ENCODE data around the gene HSDL2.

The HSDL2 gene

DNA sequence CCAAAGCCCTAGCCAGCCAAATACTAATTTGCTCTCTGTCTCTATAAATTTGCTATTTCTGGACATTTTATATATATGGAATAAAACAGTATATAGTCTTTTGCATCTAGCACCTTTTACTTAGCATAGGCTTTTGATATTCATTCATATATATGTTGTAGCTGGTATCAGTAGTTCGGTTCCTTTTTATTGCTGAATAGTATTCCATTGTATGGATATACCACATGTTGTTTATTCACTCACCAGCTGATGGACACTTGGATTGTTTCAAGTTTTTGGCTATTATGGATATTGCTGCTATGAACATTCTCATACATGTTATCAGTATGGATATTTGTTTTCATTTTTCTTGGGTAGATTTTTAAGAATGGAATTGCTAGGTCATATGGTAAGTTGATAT lies 82.9 kb downstream of the HSDL2 start:
- DNase-seq: no peak

DNA sequence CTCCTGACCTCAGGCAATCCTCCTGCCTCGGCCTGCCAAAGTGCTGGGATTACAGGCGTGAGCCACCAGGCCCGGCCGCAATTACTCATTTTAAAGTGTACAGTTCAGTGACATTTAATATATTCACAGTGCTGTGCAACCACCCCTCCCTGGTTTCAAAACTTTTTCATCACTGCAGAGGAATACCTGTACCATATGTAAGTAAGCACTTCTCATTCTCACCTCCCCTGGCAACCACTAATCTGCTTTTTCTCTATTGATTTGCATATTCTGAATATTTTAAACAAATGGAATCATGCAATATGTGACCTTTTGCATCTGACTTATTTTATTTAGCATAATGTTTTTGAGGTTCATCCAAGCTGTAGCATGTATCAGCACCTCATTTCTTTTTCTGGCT lies 85.4 kb downstream of the HSDL2 start:
- no peak for DNase-seq

DNA sequence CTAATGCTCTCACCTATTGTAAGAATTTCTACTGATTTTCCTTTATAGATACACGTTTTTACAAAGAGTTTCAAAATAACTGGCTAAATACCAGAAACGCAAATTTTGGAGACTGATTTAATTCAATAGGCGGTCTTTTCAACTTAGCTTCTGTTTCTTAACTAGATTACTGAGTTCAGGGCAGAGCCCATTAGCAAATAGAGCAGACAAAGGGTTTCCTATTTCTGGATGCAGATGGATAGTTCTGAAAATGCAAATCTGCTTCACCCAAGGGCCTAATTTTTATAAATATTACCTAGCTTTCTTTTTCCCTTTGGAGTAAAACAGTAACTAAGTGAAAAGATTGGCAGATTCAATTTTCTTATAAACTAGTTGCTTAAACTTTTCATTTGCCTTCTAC lies 93.1 kb downstream of the HSDL2 start:
- DNase-seq: no peak

DNA sequence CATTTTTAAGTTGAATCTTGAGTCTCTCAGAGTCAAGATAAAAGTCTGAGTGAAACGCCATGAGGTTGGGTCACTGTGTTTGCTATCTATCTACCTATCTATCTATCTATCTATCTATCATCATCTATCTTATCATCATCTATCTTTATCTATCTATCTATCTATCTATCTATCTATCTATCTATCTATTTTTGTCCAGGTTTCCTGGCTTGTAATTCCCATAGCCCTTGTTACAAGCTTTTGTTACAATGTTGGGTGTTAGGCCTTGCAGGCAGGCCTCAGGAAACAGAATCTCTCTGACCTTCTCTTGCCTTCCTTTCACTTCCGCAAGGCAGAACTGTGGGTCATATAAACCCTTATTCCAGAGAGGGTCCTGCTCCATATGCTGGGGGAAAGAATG lies 94.1 kb downstream of the HSDL2 start:
- DNase-seq: no peak

DNA sequence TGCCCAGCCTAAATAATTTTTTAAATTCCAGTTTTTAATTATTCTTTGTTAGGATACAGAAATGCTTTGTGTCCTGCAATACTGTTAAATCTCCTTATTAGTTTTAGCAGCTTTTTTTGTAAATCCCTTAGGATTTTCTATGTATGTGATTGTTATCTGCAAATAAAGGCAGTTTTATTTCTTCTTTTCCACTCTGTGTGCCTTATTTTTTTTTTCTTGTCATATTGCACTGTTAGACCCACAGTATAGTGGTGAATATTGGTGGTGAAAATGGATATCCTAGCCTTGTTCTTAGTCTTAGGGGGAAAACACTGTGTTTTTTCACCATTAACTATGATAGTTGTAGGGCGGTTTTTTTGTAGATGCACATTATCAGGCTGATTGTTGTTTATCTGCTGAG lies 95.4 kb downstream of the HSDL2 start:
- DNase-seq: no peak

DNA sequence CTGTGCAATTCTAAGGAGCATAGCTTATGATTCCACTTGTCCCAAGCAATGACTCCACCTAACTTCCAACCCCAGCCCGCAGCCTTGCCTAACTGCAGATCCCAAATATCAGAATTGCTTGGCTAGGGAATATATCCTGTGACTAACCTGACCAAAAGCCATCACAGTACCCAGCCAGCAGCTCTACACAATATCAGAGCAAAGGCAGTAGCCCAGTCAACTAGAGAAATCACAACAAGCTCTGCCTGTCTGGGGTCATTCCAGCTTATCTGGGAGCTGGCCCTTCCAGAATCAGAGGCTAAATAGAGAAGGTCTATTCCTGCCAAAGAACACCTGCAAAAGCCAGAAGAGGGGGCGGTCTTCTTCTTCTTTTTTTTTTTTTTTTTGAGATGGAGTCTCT lies 97.4 kb downstream of the HSDL2 start:
- DNase-seq: no peak

DNA sequence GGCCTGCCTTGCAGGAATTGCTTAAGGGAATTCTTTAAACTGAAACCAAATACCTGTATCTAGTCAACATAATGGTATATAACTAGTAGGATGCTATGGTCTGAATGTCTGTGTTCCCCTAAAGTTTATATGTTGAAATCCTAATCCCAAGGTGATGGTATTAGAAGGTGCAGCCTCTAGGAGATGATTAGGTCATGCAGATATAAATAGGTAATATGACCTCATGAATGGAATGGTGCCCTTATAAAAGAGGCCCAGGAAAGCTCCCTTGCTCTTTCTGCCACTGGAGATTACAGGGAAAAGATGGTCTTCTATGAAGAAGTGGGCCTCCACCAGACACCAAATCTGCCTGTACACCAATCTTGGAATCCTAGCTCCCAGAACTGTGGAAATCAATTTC lies 99.3 kb downstream of the HSDL2 start:
- DNase-seq: no peak

DNA sequence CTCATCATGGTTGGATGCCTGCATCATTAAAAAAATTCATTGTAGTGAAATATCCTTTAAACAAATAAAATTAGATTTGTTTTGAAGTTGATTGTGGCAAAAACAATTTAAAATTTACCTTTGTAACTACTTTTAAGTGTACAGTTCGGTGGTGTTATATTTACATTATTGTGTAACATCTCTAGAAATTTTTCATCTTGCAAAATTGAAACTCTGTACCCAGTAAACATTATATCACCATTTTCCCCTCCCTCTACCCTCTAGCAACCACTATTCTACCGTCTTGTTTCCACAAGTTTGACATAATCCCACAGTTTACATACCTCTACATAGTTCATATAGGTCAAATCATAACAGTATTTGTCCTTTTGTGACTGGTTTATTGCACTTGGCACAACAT lies 104.7 kb downstream of the HSDL2 start:
- no peak for DNase-seq

DNA sequence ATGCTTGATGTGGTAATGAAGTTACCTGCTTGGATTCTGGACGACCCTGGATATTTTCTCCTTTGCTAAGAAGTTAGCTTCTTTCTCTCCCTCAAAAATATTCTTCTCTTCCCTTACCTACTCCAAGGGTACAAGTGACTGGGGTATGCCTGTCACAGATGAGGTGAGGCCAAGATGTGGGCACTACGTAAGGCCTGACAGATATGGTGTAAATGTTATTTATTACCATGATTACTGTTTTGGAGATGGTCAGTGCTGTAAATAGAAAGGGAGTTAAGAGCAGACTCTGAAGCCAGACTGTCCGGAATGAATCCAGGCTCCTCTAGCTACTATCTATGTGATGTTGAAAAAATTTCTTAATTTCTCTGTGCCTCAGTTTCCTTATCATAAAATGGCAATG lies 105.7 kb downstream of the HSDL2 start:
- no peak for DNase-seq

DNA sequence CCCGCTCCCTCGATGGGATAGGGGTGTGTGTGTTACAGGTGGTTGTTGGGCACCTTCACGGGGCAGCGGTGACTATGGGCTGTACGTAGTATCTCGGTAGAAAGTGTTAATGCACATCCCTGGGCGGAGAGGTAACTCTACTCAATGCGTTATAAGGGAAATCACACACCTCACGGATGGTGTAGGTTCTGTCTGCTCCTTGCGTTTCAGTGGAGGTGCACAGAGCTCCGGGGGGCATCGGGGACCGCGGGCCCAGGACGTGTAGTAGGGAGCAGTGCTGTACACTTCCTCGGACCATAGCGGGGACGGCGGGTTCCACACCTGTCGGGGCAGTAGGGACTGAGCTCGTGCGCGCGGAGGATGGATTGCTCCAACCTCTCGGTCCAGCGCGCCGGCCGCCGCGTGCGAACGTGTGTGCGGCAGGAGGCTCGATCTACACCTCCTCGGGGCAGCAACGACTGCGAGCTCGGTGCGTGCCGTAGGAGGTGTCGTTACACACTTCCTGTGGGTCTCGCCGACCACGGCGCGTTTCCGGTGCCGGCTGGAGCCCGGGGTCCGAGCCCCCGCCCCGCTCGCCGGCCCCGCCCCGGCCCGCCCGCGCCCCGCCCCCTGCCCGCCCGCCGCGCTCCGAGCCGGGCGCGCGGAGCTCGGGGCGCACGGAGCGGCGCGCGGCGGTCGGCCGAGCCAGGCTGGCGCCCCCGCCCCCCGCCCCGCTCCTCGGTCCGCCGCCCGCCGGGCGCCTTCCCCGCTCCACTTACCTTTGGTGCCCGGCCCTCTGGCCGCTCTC lies 106.5 kb downstream of the HSDL2 start, which contains the start of gene KIAA1958:
Gene KIAA1958 (plus strand): TSS at position 607 of the 787 bp plus-strand sequence. CDS start 87,254 bp downstream, outside the sequence.
- DNase-seq: peak; percentile 62

DNA sequence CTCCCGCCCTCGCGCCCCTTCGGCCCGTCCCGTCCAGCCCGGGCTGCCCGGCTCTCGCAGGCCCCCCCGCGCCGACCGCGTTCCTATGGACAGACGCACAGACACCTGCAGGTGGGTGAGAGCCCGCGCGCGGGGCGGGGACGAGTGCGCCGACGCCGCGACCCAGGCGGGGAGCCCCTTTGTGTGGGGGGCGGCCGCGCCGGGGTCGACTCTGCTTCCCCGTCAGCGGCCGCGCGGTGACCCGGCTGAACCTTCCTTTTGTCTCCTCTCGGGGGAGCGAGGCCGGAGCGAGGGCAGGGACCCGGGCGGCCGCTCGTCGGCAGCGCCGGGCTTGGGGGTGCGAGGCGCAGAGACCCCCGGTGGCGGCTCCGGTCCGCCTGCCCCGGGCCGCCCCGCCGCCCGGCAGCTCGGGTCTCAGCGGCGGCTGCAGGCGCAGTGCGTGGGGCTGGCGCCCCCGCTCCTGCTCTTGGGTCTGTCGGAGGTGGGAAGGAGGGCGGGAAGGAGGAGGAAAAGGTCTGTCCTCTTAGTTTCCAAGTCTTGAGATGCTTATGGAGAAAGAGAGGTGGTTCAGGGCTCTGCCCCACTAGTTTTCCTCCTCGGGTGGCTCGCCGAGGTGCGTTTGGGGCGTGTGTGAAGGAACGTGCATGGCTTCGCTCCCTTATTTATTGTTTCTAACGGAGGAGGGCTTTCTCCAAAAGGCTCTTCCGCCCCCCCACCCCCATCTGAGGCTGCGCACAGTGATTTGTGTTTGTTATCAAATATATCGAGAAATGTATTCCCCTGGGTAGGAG lies 107.3 kb downstream of the HSDL2 start:
- peak; percentile 58 for DNase-seq

DNA sequence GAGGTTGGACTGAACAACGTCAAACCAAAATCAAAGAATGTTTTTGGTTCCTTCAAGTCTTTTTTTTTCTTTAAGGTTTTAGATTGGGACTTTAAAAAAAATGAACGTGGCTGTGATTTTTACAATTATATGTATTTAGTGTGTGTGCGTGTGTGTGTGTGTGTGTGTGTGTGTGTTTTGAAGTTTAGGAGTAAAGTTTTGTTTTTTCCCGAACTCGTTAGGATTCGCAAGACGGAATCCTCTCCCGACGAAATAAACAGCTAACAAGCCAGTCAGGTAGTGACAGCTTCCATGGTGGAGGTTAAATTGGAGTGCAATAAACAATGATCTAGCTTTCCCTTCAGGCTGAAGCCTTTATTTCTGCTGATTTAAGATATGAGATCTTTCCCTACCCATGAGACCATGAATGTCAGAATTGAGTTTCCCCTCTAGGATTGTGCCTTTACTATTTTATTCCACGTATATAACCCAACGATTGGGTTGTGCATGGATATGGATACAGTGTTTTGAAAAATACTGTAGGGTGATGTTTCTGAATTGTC lies 108.0 kb downstream of the HSDL2 start:
- no peak for DNase-seq

DNA sequence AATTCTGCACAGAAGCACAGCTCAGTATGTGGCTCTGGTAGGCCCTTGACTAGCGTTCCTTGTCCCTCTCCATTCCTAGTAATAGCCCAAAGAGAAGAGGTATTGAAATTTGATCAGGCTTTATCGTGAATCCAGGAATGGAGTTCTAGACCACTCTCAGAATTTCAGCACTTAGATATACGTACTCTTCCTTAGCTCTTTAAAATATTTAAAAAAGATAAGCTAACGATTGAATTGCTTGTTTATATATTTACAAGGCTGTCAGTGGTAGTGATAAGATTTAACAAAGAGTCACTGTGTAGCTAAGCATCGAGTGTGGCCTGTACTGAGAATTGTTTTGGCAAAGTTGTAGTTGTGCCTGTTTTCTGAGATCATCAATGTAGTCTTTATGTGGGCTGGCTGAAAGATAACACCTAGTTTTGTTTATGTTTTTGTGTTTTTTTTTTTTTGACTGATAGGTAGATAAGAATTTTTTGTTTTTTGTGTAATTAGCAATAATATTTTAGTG lies 109.2 kb downstream of the HSDL2 start:
- DNase-seq: no peak

DNA sequence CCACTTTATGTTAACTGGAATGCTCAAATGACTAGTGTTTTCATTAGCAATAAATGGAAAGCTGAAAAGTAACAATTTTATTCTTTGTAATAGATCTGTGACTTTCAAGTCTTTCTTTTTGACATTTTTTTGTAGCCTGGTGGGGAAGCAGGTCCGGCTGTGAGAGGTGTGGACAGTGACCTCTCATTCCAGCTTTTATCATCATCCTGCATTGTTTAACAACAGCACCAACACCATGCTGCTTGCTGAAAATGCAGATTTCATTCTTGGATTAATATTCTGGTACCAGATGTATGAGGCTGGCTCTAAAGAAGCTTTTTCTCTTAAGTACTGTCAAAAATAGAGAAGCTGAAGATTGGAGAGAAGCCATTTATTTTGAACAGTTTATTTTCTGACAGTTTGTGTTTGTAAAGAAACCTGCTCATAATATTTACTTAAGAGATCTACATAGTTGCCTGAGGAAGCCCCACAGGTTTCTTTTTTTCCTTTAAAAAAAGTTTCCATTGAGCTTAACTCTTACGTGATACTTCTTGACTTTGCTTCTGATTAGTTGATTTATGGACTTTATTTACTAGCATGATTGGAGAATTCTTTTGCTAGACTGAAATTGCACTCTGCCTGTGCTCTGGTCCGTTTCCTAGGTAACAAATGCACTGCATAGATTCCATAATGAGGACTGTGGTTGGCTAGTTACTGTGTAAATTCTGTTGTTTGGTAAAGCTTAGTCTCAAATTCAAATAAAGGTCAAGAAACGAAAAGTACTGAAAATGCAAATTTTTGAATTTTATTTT lies 110.2 kb downstream of the HSDL2 start:
- DNase-seq: no peak

DNA sequence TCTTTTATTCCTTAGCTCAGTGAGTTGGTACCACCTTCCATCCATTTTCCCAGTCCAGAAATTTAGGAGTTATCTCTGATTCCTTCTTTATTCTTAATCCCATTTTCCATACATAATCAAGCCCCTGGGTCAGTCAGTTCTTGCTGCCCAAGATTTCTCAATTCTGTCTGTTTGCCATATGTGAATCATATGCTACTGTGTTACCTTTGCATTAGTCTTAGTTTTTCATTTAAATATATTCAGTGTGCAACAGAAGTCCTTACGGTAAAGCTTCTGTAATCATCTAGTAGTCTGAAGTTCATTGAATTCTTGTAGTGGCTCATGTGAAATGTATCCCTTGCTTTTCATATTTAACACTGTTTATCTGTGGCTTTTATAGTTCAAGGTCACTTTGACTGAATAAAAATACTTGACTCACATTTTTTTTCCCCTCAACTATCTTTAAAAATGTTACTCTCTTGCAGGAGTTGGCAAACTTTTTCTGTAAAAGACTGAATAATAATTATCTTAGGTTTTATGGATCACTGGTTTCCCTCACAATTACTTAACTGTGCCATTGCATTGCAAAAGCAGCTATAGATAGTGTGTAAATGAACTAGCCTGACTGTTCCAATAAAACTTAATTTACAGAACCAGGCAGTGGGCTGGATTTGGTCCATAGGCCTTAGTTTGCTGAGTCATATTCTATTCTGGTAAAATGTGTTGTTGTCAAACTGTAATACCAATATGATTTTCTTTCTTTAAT lies 113.7 kb downstream of the HSDL2 start:
- no peak for DNase-seq

DNA sequence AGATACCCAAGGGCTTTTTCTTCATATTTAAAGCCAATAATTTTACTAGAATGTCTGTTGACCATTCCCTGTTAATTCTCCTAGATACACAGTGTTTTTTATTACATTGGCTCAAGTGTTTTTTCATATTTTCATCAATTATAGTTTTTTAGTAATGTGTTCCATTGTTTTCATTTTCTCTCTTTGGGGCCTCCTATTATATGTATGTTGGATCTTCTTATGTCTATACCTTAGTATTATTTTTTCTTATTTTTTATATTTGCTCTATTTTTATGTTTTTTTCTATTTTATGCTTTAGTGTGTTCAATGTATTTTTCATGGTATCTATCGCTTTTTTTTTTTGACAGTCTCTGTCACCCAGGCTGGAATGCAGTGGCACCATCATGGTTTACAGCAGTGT lies 114.2 kb downstream of the HSDL2 start:
- DNase-seq: no peak

DNA sequence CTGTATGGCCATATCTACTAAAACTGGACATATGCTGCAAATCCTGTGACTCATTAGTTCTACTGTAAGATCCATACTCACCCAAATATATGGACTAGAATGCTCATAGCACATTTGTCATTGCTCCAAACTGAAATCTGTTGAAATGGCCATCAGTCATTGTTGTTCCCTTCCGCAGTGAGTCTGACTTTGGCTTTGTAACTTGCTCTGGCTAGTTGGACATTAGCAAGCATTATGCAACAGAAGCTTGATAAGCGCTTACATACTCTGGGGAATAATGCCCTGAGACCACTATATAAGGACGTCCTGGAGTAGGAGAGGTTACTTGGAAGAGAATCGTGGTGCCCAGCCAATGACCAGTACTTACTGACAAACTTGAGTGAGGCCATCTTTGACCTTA lies 115.7 kb downstream of the HSDL2 start:
- DNase-seq: no peak

DNA sequence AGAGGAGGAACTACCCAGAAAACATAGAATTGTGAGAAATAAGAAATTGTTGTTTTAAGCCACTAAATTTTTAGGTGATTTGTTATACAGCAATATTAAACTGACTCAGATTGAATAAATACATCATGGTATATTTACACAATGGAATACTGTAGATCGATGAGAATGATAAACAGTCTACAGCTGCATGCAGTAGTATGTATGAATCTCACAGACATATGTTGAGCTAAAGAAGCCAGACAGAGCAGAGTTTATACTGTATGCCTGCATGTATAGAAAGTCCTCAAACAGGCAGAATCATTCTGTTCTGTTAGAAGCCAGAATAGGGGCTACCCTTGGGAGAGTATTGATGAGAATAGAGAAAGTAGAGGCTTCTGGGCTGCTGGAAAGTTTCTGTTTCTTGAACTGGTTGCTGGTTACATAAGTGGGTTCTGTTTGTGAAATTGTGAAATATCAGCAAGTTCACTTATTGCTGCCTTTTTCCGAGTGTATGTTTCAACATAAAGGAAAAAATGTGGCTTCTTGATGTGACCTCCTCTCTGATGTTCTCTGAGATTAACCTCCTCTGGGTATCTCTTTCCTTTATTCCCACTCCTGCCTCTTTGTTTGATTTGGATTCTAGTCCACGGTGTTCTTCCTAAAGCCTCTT lies 116.3 kb downstream of the HSDL2 start:
- no peak for DNase-seq

DNA sequence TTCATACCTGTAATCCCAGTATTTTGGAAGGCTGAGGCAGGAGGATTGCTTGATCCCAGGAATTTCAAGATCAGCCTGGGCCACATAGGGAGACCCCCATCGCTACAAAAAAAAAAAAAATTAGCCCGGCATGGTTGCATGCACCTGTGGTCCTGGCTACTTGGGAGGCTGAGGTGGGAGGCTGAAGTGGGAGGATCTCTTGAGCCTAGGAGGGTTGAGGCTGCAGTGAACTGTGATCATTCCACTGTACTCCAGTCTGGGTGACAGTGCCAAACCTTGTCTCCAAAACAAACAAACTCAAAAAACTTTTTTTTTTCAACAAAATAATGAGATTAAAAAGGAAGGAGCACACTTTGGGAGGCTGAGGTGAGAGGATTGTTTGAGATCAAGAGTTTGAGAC lies 120.9 kb downstream of the HSDL2 start:
- DNase-seq: no peak

DNA sequence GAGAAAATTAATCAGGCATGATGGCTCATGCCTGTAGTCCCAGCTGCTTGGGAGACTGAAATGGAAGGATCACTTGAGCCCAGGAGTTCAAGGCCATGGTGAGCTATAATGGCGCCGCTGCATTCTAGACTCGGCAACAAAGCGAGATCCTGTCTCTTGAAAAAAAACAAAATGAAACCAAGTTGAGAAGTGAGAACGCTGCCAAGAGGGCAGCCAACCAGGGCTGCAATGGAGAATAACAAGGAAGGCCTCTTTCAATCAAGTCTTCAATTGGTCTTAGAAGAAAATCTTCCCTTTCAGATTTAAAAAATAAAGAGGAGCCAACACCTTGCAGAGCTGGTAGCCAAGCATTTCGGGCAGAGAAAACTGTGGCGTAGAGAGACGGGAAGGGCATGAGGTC lies 121.4 kb downstream of the HSDL2 start:
- DNase-seq: no peak

DNA sequence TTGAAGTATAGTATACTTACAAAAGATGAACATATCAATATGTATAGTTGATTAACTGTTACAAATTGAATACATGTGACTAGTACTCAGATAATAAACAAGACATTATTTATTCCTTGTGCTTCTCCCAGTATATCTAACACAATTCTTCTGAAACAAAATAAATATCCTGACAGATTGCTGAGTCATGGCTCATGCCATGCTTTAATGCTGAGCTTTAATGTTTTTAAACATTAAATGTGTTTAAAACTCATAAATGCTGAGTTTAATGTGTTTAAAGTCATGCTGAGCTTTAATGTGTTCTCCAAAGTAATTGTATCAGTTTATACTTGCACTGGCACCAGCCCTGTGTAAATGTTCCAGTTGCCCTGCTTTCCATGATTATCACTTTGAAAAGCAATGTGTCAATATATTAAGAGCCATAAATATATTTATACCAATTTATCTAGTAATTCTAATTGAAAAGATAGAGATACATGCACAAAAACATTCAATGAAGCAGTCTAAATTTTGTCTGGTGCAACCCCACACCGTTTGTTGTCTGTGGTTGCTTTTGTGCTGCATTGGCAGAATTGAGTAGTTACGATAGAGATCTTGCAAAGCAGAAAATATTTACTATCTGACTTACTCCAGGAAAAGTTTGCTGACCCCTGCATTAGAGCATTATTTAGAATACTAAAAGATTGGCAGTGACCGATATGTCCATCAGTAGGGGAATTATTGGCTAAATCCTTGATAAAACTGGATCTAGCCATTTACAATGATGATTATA lies 122.5 kb downstream of the HSDL2 start:
- DNase-seq: no peak
